GM12878 (cell line): ENCODE data around the gene DNMBP. TPM values are rescaled to one million over a fixed set of nuclear protein-coding genes. Genes with fewer than 3 reads are reported as not detected.

Source experiments
- ATAC-seq: fragments of 200-7000 bp; cut with Tn5 transposase; 3 replicates; pipeline ENCODE4 v1.9.1; 2020; ENCODE audit warnings: mild to moderate bottlenecking, moderate library complexity
- BruUV-seq: library from RNA; stranded (reverse); fragments of 400-500 nt; replicated peaks from 2 replicates; lab custom pipeline; 2021; lab: Mats Ljungman, UMichigan
- CTCF ChIA-PET: fragments of 300-600 bp; sonication (Branson Sonifier 250); formaldehyde crosslinking; extraction: SDS; loops from one replicate; lab custom pipeline; 2021; ENCODE audit warnings: inconsistent platforms; lab: Yijun Ruan, JAX
- POLR2A ChIA-PET: fragments of 350-600 bp; formaldehyde crosslinking; extraction: SDS; loops from one replicate; lab custom pipeline; 2021; ENCODE audit warnings: inconsistent platforms; lab: Charles Lee
- RAD21 ChIA-PET: fragments of 300-600 bp; sonication (Branson Sonifier 250); formaldehyde crosslinking; loops from one replicate; lab custom pipeline; 2023; ENCODE audit warnings: antibody characterized with exemption; ENCODE audit not compliant: unreplicated experiment; lab: Charles Lee
- SMC1A ChIA-PET: fragments of 300-600 bp; sonication (Branson Sonifier 250); formaldehyde crosslinking; loops from one replicate; lab custom pipeline; 2023; ENCODE audit not compliant: unreplicated experiment, uncharacterized antibody; lab: Charles Lee
- DNase-seq: peaks from one replicate; pipeline ENCODE4 v3.0.0-alpha.2; 2011; ENCODE audit warnings: low read depth, low spot score
- FAIRE-seq: peaks from 3 replicates; lab custom pipeline; 2011; peaks lifted over from hg19 to GRCh38; lab: Jason Lieb, UNC
- H2AFZ ChIP-seq: 2 replicates; pipeline ENCODE4 v1.6.0; 2011; ENCODE audit warnings: low read depth, low read length, control low read depth; ENCODE audit not compliant: control insufficient read depth
- H3K27ac ChIP-seq: 2 replicates; pipeline ENCODE4 v1.5.1; 2011; ENCODE audit warnings: control low read depth; ENCODE audit not compliant: control insufficient read depth, insufficient read depth
- H3K27me3 ChIP-seq, 2 experiments: replicated peaks in 1 of 2; 2 replicates each; pipeline versions ENCODE4 v1.6.0 to v1.6.1; 2011; ENCODE audit warnings: low read length in 1 of 2; ENCODE audit not compliant: control insufficient read depth in 2 of 2, insufficient read depth in 2 of 2
- H3K36me3 ChIP-seq, 2 experiments: 2 replicates each; pipeline ENCODE4 v1.5.1; 2011; ENCODE audit warnings: low read length in 1 of 2; ENCODE audit not compliant: control insufficient read depth in 2 of 2, insufficient read depth in 2 of 2
- H3K4me1 ChIP-seq: 2 replicates; pipeline ENCODE4 v1.6.1; 2011; ENCODE audit warnings: mild to moderate bottlenecking, low read length, moderate library complexity, mixed read lengths; ENCODE audit not compliant: control insufficient read depth, insufficient read depth
- H3K4me2 ChIP-seq: 2 replicates; pipeline ENCODE4 v1.6.0; 2011; ENCODE audit warnings: control low read depth; ENCODE audit not compliant: control insufficient read depth, insufficient read depth
- H3K4me3 ChIP-seq: fragments of 200-600 bp; sonication (generic); 2 replicates; pipeline ENCODE4 v1.5.1; 2016
- H3K79me2 ChIP-seq: 2 replicates; pipeline ENCODE4 v1.6.0; 2011; ENCODE audit warnings: low read length; ENCODE audit not compliant: control insufficient read depth, insufficient read depth
- H3K9ac ChIP-seq: 2 replicates; pipeline ENCODE4 v1.8.0; 2011; ENCODE audit warnings: low read length, control low read depth, mixed read lengths; ENCODE audit not compliant: control insufficient read depth, insufficient read depth
- H3K9me3 ChIP-seq: replicated peaks from 3 replicates; pipeline ENCODE4 v1.5.1; 2011; ENCODE audit warnings: mild to moderate bottlenecking, low read length; ENCODE audit not compliant: control insufficient read depth, insufficient read depth
- H4K20me1 ChIP-seq: 2 replicates; pipeline ENCODE4 v1.6.0; 2011; ENCODE audit not compliant: control insufficient read depth, insufficient read depth
- ESRRA ChIP-seq: IDR thresholded peaks from 2 replicates; pipeline ENCODE4 v1.6.1; 2012; ENCODE audit warnings: mild to moderate bottlenecking, low read length, improper control_type of control experiment
- HDAC6 ChIP-seq: fragments of 200-600 bp; sonication (generic); IDR thresholded peaks from one replicate; pipeline ENCODE4 v1.8.0; 2017; ENCODE audit warnings: antibody characterized with exemption; ENCODE audit not compliant: unreplicated experiment
- IKZF1 ChIP-seq: fragments of 450-650 bp; conservative IDR thresholded peaks from 2 replicates; pipeline ENCODE4 v1.6.1; 2017; ENCODE audit warnings: antibody characterized with exemption, mild to moderate bottlenecking
- PBX3 ChIP-seq: IDR thresholded peaks from 2 replicates; pipeline ENCODE4 v1.6.1; 2011; ENCODE audit warnings: mild to moderate bottlenecking, low read depth, low read length, moderate library complexity; ENCODE audit not compliant: insufficient replicate concordance
- POU2F2 ChIP-seq: IDR thresholded peaks from 3 replicates; pipeline ENCODE4 v1.6.1; 2011; ENCODE audit warnings: low read depth, mild to moderate bottlenecking, low read length, borderline replicate concordance
- REST ChIP-seq: IDR thresholded peaks from 2 replicates; pipeline ENCODE4 v1.6.1; 2012; ENCODE audit warnings: mild to moderate bottlenecking, low read depth, low read length
- TAF1 ChIP-seq: IDR thresholded peaks from 2 replicates; pipeline ENCODE4 v1.6.1; 2011; ENCODE audit warnings: mild to moderate bottlenecking, low read depth, low read length, borderline replicate concordance
- TARDBP ChIP-seq: IDR thresholded peaks from 2 replicates; pipeline ENCODE4 v1.6.1; 2016; ENCODE audit warnings: borderline replicate concordance
- WGBS: methylation state at CpG from one replicate; pipeline ENCODE4 v1.1.6; 2016; ENCODE audit warnings: low lambda C conversion rate; ENCODE audit not compliant: insufficient replicate concordance, insufficient coverage; ENCODE audit errors: missing lambda C conversion rate; 5-methylcytosine and 5-hydroxymethylcytosine counted together
- in situ Hi-C: fragments of 300-500 bp; cut with MboI; formaldehyde crosslinking; loops from 9 replicates; pipeline ENCODE4 v1.14.3; 2018; ENCODE audit warnings: mixed read lengths
- intact Hi-C: fragments of 100-400 bp; cut with micrococcal nuclease; formaldehyde crosslinking; loops from one replicate; pipeline ENCODE4 v1.14.2; 2022; ENCODE audit not compliant: unreplicated experiment
- polyA plus RNA-seq, 11 experiments: library from polyadenylated mRNA; depleted of rRNA in 4 of 11; unstranded in 6 of 11; stranded (reverse) in 5 of 11; fragments of >200 nt; fragmentation: Nextera tagmentation in 4 of 11; fragmentation: Illumina TruSeq in 1 of 11; extraction: Ambion mirVana in 4 of 11; extraction: Trizol in 1 of 11; gene quantifications; 1 replicate in 1 of 11; 2 replicates in 10 of 11; pipeline versions ENCODE4 v1.2.1 to v1.2.3, GENCODE V29; 2011 to 2016; ENCODE audit warnings: inconsistent platforms in 2 of 11, missing spikeins in 2 of 11, low read depth in 1 of 11
- total RNA-seq, 4 experiments: library from RNA; depleted of rRNA in 3 of 4; stranded (reverse); fragments of >200 nt in 3 of 4; fragmentation: Illumina TruSeq in 1 of 4; extraction: Trizol in 1 of 4; gene quantifications; 2 replicates each; pipeline versions ENCODE4 v1.2.1 to v1.2.3, GENCODE V29; 2013 to 2021

The DNMBP gene
- total and polyA plus RNA-seq, 10 of the 15 experiments (the other 5 are each of a cell fraction or from before 2014, with no cell fraction given) = 7.1 to 45.0 (median 22.0) TPM

GRCh38 chr10:99836711-99837110, 173.0 kb downstream of the DNMBP start:
- WGBS = 91% methylated on average over 2 of the region's 2 CpGs
- Histone ChIP-seq H3K4me2 (no peak overlapping the region), H3K27ac (no peak overlapping the region), H2AFZ (no peak overlapping the region), H3K79me2 (no peaks in the 10 kb centered on the region), H3K4me3 (no peak overlapping the region), H3K27me3 (no peaks in the 10 kb centered on the region; a peak in 1 of 4 replicates), H3K36me3 (no peaks in the 10 kb centered on the region), H3K9ac (no peak overlapping the region), H3K4me1 (no peaks in the 10 kb centered on the region), H3K9me3 (no peaks in the 10 kb centered on the region), H4K20me1 (no peaks in the 10 kb centered on the region)
- POLR2A ChIA-PET = no interaction called here
- no peak for TF ChIP-seq ESRRA
- TF ChIP-seq TARDBP = no peak
- no peak for TF ChIP-seq HDAC6
- no peak for TF ChIP-seq REST
- no peak for TF ChIP-seq IKZF1
- TF ChIP-seq POU2F2 = no peak
- no peak for TF ChIP-seq PBX3
- TF ChIP-seq TAF1 = no peak
- intact Hi-C loops (no loop called here), in situ Hi-C loops (no loop called here)
- SMC1A ChIA-PET = no interaction called here
- RAD21 ChIA-PET = interaction anchor here (1.0 kb wide), 1 partner anchor 9 kb away, joined by 5 read pairs; no protein-coding TSS in a partner anchor
- CTCF ChIA-PET = interaction anchor here (1.2 kb wide), 1 partner anchor 9 kb away, joined by 6 read pairs; no protein-coding TSS in a partner anchor
- DNase-seq (no peak), ATAC-seq (no peak), FAIRE-seq (no peak)
- no TSS peak for BruUV-seq
